Measurements from ENCODE around the gene RFX4. TPM values are rescaled to one million over a fixed set of nuclear protein-coding genes. Genes with fewer than 3 reads are reported as not detected.

Gene RFX4
- total and polyA plus RNA-seq, 2 of the 8 experiments (the other 6 are each of a cell fraction or from before 2014, with no cell fraction given): 0.06 TPM; not detected in 1

GRCh38 chr12:106721915-106722314, 139.1 kb downstream of the RFX4 start:
- FAIRE-seq: no peak
- POLR2A ChIA-PET (ENCODE audit: partially characterized antibody): no interaction called here
- H3K79me2 ChIP-seq (ENCODE audit: control insufficient read depth in 1 of 2, insufficient read depth in 2 of 2, low read length in 2 of 2): no peaks in the 10 kb centered on the region
- TF ChIP-seq POLR2A (IDR thresholded peaks at IDR 0.05; ENCODE audit: control extremely low read depth in 1 of 2, low read depth in 2 of 2, low read length in 2 of 2): no peak
- TF ChIP-seq SIN3A (conservative IDR thresholded peaks at IDR 0.05 in 1 of 2, IDR thresholded peaks at IDR 0.05 in 1 of 2; ENCODE audit: low read depth in 1 of 2, low read length in 2 of 2): no peak
- TF ChIP-seq ATF2 (IDR thresholded peaks at IDR 0.05; ENCODE audit: low read length): no peak
- no peak for TF ChIP-seq ATF3 (IDR thresholded peaks at IDR 0.05; ENCODE audit: insufficient read depth, low read depth, low read length)
- TF ChIP-seq HDAC6 (IDR thresholded peaks at IDR 0.05; ENCODE audit: low read depth, low read length): no peak
- TF ChIP-seq SIRT6 (IDR thresholded peaks at IDR 0.05; ENCODE audit: low read length): no peak
- no peak for TF ChIP-seq HDAC2 (IDR thresholded peaks at IDR 0.05; ENCODE audit: borderline replicate concordance in 1 of 2, low read depth in 2 of 2, low read length in 2 of 2)
- TF ChIP-seq POU5F1 (IDR thresholded peaks at IDR 0.05; ENCODE audit: low read depth, low read length): no peak
- no peak for TF ChIP-seq SIX5 (IDR thresholded peaks at IDR 0.05; ENCODE audit: low read depth, low read length)
- no peak for TF ChIP-seq RAD21 (IDR thresholded peaks at IDR 0.05 in 1 of 2, conservative IDR thresholded peaks at IDR 0.05 in 1 of 2; ENCODE audit: low read depth in 2 of 2, low read length in 2 of 2)
- TF ChIP-seq CBX8 (IDR thresholded peaks at IDR 0.05; ENCODE audit: borderline replicate concordance, low read depth, low read length): no peak

More at GRCh38 chr12:106721915-106722314, 139.1 kb downstream of the RFX4 start:
- H2BK5ac ChIP-seq (ENCODE audit: low read depth, low read length): no peak overlapping the region
- H3K14ac ChIP-seq (ENCODE audit: insufficient read length): no peak overlapping the region
- no peaks in the 10 kb centered on the region for H4K20me1 ChIP-seq (replicated peaks in 1 of 2; ENCODE audit: control insufficient read depth in 1 of 2, insufficient read depth in 2 of 2, low read length in 2 of 2)
- H4K5ac ChIP-seq (ENCODE audit: insufficient read length, low read depth, low read length): no peak overlapping the region
- no peak overlapping the region for H3K4ac ChIP-seq (replicated peaks; ENCODE audit: insufficient read length, low read depth, low read length)
- H2BK15ac ChIP-seq (ENCODE audit: low read length): no peak overlapping the region
- no peak overlapping the region for H3K23ac ChIP-seq (ENCODE audit: insufficient read length)
- H2BK120ac ChIP-seq (replicated peaks; ENCODE audit: low read depth, low read length): no peak overlapping the region
- no peak overlapping the region for H3K18ac ChIP-seq (ENCODE audit: extremely low read depth, low read length)
- no peak overlapping the region for H2BK12ac ChIP-seq (ENCODE audit: low read depth, low read length)
- no peak overlapping the region for H3K27ac ChIP-seq (ENCODE audit: low read depth, low read length)
- no peaks in the 10 kb centered on the region for H3K9me3 ChIP-seq (ENCODE audit: insufficient read depth in 2 of 2, low read depth in 1 of 2, low read length in 1 of 2)
- H3K4me3 ChIP-seq (ENCODE audit: extremely low read depth in 1 of 4, insufficient read depth in 2 of 4, low read depth in 3 of 4, low read length in 4 of 4): no peak overlapping the region
- CTCF ChIA-PET (ENCODE audit: partially characterized antibody): interaction anchor here (0.9 to 4.7 kb wide), 10 partner anchors 11 to 275 kb away, joined by 3 to 17 read pairs (median 4); no protein-coding TSS in a partner anchor
- no peak overlapping the region for H3K56ac ChIP-seq (replicated peaks; ENCODE audit: insufficient read length, low read depth, low read length)
- no peaks in the 10 kb centered on the region for H3K27me3 ChIP-seq (replicated peaks in 1 of 4; ENCODE audit: control insufficient read depth in 3 of 4, extremely low read depth in 1 of 4, insufficient read depth in 3 of 4, low read length in 3 of 4)
- H3K4me1 ChIP-seq (replicated peaks in 1 of 4; ENCODE audit: control insufficient read depth in 3 of 4, insufficient read depth in 4 of 4, low read length in 3 of 4): peaks cover 0 to 6% (median 2%) of the 10 kb centered on the region in 4 experiments; a peak in 3 of 7 replicates
- H3K79me1 ChIP-seq (ENCODE audit: low read depth, low read length): no peaks in the 10 kb centered on the region
- H2AFZ ChIP-seq (ENCODE audit: low read length): no peak overlapping the region
- no peaks in the 10 kb centered on the region for H3K23me2 ChIP-seq (ENCODE audit: low read depth, low read length)
- 86% methylated on average over 1 of the region's 1 CpG; no CpG with 5 or more reads in 1 of the 2 experiments for WGBS, 2 experiments (ENCODE audit: extremely low coverage in 1 of 2, insufficient coverage in 1 of 2, insufficient read length in 1 of 2, insufficient replicate concordance in 2 of 2, low coverage in 1 of 2, low lambda C conversion rate in 2 of 2, missing lambda C conversion rate in 1 of 2)
- no peak overlapping the region for H2BK20ac ChIP-seq (ENCODE audit: low read length)
- H4K91ac ChIP-seq (replicated peaks; ENCODE audit: insufficient read length, low read length): no peak overlapping the region
- H3K36me3 ChIP-seq (ENCODE audit: control insufficient read depth in 2 of 4, insufficient read depth in 4 of 4, low read length in 3 of 4): no peaks in the 10 kb centered on the region
- no peak overlapping the region for H2AK5ac ChIP-seq (ENCODE audit: low read depth, low read length)
- H3K9ac ChIP-seq (replicated peaks in 1 of 4; ENCODE audit: extremely low read depth in 1 of 4, low read depth in 3 of 4, low read length in 3 of 4): no peak overlapping the region
- DNase-seq (ENCODE audit: low read depth in 1 of 2, low spot score in 2 of 2): no peak
- no peak overlapping the region for H3K4me2 ChIP-seq (ENCODE audit: insufficient read depth in 1 of 2, low read depth in 2 of 2, low read length in 2 of 2)
- H4K8ac ChIP-seq (ENCODE audit: extremely low read depth, insufficient read depth, low read length): no peak overlapping the region
